ENCODE results near the gene CAPN1. TPM values are rescaled to one million over a fixed set of nuclear protein-coding genes. Genes with fewer than 3 reads are reported as not detected.

CAPN1 gene
- total and polyA plus RNA-seq, 8 donors, result 80.5 to 248 (median 88.0) TPM

- TF ChIP-seq, protein P1, sequence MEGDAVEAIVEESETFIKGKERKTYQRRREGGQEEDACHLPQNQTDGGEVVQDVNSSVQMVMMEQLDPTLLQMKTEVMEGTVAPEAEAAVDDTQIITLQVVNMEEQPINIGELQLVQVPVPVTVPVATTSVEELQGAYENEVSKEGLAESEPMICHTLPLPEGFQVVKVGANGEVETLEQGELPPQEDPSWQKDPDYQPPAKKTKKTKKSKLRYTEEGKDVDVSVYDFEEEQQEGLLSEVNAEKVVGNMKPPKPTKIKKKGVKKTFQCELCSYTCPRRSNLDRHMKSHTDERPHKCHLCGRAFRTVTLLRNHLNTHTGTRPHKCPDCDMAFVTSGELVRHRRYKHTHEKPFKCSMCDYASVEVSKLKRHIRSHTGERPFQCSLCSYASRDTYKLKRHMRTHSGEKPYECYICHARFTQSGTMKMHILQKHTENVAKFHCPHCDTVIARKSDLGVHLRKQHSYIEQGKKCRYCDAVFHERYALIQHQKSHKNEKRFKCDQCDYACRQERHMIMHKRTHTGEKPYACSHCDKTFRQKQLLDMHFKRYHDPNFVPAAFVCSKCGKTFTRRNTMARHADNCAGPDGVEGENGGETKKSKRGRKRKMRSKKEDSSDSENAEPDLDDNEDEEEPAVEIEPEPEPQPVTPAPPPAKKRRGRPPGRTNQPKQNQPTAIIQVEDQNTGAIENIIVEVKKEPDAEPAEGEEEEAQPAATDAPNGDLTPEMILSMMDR (IDR thresholded peaks at IDR 0.05), result no peak
- peaks cover 0 to 99% of the 10 kb centered on the region in 2 donors for H3K36me3 ChIP-seq
- intact Hi-C loops (cut with DNase I), result no loop called here
- H3K27ac ChIP-seq, result no peak overlapping the region
- no peak for DNase-seq
- ATAC-seq, result no peak
- no peak overlapping the region for H3K4me3 ChIP-seq
- peaks cover 4 to 13% of the 10 kb centered on the region in 2 donors for H3K4me1 ChIP-seq
- H3K9me3 ChIP-seq, result no peaks in the 10 kb centered on the region
- no peaks in the 10 kb centered on the region for H3K27me3 ChIP-seq
Observed at GRCh38 chr11:65188486-65188885, 6.8 kb downstream of the CAPN1 start.

DNA sequence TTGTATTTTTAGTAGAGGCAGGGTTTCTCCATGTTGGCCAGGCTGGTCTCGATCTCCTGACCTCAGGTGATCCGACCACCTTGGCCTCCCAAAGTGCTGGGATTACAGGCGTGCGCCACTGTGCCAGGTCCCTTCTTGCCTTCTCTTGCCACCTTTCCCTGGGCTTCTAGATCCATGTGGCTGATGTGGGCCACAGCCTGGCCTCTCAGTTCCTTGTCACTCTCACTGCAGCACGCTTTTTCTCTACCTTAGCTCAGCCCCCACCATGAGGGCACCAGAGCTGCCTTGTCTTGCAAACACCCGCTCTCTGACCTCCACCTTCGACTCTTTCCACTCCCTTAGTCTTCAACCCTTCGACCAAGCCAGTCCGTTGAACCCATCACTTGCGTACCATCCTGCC lies 7.5 kb downstream of the CAPN1 start:
- Histone ChIP-seq H3K36me3 (peaks cover 0 to 99% of the 10 kb centered on the region in 2 donors), H3K27me3 (no peaks in the 10 kb centered on the region), H3K27ac (no peak overlapping the region), H3K9me3 (no peaks in the 10 kb centered on the region), H3K4me3 (no peak overlapping the region), H3K4me1 (peaks cover 0 to 6% of the 10 kb centered on the region in 2 donors)
- TF ChIP-seq, protein P1 (IDR thresholded peaks at IDR 0.05), result no peak
- ATAC-seq (no peak), DNase-seq (peak in 1 of 4 donors; percentile 25)
- intact Hi-C loops (cut with DNase I), result no loop called here

DNA sequence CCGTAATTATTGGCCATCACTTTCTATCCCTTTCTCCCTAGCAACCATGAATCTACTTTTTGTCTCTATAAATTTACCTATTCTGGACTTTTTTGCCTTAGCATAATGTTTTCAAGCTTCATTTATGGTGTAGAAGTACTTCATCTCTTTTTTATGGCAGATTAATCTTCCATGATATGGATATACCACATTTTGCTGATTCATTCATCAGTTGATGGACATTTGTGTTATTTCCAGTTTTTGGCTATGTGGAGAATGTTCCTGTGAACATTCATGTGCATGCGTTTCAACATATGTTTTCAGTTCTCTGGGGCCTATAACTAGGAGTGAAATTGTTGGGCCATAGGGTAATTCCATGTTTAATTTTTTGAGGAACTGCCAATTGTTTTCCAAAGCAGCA lies 12.8 kb downstream of the CAPN1 start:
- H3K4me3 ChIP-seq, result no peak overlapping the region
- H3K4me1 ChIP-seq, result no peaks in the 10 kb centered on the region
- no peaks in the 10 kb centered on the region for H3K27me3 ChIP-seq
- H3K27ac ChIP-seq, result no peak overlapping the region
- TF ChIP-seq, protein P1 (IDR thresholded peaks at IDR 0.05), result no peak
- H3K36me3 ChIP-seq, result peaks cover 0 to 91% of the 10 kb centered on the region in 2 donors
- intact Hi-C loops (cut with DNase I), result no loop called here
- no peaks in the 10 kb centered on the region for H3K9me3 ChIP-seq
- no peak for DNase-seq
- no peak for ATAC-seq

- no peaks in the 10 kb centered on the region for H3K9me3 ChIP-seq
- peaks cover 2 to 16% of the 10 kb centered on the region in 2 donors for H3K4me1 ChIP-seq
- intact Hi-C loops (cut with DNase I), result no loop called here
- ATAC-seq (no peak), DNase-seq (no peak)
- no peaks in the 10 kb centered on the region for H3K27me3 ChIP-seq
- H3K27ac ChIP-seq, result no peak overlapping the region
- TF ChIP-seq, protein P1 (IDR thresholded peaks at IDR 0.05), result no peak
- no peak overlapping the region for H3K4me3 ChIP-seq
- peaks cover 0 to 99% of the 10 kb centered on the region in 2 donors for H3K36me3 ChIP-seq
Observed at GRCh38 chr11:65204143-65204542, 22.4 kb downstream of the CAPN1 start.

GRCh38 chr11:65204646-65205601 lies 23.2 kb downstream of the CAPN1 start:
- ATAC-seq (peak; percentile 34), DNase-seq (peak in 1 of 4 donors; percentile 86)
- Histone ChIP-seq H3K27me3 (no peaks in the 10 kb centered on the region), H3K9me3 (no peaks in the 10 kb centered on the region), H3K4me3 (no peak overlapping the region), H3K27ac (no peak overlapping the region), H3K4me1 (peaks cover 2 to 20% of the 10 kb centered on the region in 2 donors), H3K36me3 (peaks cover 0 to 99% of the 10 kb centered on the region in 2 donors)
- TF ChIP-seq, protein P1 (IDR thresholded peaks at IDR 0.05), result peak; percentile 77 to 93
- intact Hi-C loops (cut with DNase I), result no loop called here

All from left lung (tissue), 10 donors.